Renal cortical epithelial cell (primary cell): Measurements from ENCODE around the gene MRPL42. TPM values are rescaled to one million over a fixed set of nuclear protein-coding genes. Genes with fewer than 3 reads are reported as not detected.
"Not testable (repeated sequence)": the region's sequence is repeated elsewhere in the genome, so short reads cannot be mapped to it uniquely, and the experiment has no call there.

ENCODE experiments used
- DNase-seq: peaks from one replicate; pipeline ENCODE4 v3.0.0-alpha.2; 2011; ENCODE audit warnings: low read depth
- total RNA-seq: library from RNA; depleted of rRNA; stranded (reverse); fragments of >200 nt; gene quantifications from 2 replicates; pipeline ENCODE4 v1.2.3, GENCODE V29; 2014

Gene MRPL42
- total RNA-seq, 1 donor from 2014 or later: 139 TPM

- DNase-seq: not testable (repeated sequence)
Observed at GRCh38 chr12:93498813-93499212, 31.5 kb downstream of the MRPL42 start.

GRCh38 chr12:93500201-93500600 is 32.9 kb downstream of the MRPL42 start:
- no peak for DNase-seq

DNA sequence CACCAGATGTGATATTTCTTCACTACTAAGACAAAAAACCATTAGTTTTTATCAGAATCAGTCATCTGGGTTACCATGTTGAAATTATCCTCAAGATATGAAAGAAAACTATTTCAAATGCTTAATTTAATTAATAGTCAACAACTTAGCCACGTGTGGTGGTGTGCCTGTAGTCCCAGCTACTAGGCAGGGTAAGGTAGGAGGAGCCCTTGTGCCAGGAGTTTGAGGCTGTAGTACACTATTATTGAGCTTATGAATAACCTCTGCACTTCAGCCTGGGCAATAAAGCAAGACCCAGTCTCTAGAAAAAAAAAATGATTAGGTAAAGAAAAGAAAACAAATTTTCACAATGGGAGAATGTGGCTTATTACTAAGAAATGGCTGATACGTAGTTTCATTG is 33.4 kb downstream of the MRPL42 start:
- DNase-seq: no peak

GRCh38 chr12:93502802-93503623 is 35.7 kb downstream of the MRPL42 start:
- peak; percentile 34 for DNase-seq

DNA sequence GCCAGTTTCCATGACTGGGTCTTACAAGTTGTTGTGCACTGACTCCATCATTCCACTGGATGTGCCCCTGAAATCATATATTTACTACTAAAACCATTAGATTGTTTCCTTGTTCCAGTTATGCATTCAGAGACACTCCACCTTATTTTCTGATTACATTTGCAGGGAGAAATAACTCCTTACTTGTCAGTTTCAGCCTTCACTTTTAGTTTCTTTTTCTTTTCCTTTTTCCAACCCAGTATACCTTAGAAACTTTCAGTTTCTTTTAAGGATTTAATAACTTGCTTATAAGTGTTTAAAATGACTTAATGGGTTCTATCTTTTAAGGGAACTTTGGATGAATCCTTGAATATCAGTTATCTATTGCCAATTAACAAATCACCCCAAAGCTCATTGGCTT is 39.9 kb downstream of the MRPL42 start:
- no peak for DNase-seq

GRCh38 chr12:93509506-93509905 is 42.2 kb downstream of the MRPL42 start:
- no peak for DNase-seq

GRCh38 chr12:93514853-93515252 is 47.5 kb downstream of the MRPL42 start:
- peak; percentile 13 for DNase-seq

GRCh38 chr12:93518725-93519124 is 51.4 kb downstream of the MRPL42 start:
- peak; percentile 74 for DNase-seq

- no peak for DNase-seq
Observed at GRCh38 chr12:93519859-93520258, 52.5 kb downstream of the MRPL42 start.

GRCh38 chr12:93520454-93520853 is 53.1 kb downstream of the MRPL42 start:
- DNase-seq: no peak

DNA sequence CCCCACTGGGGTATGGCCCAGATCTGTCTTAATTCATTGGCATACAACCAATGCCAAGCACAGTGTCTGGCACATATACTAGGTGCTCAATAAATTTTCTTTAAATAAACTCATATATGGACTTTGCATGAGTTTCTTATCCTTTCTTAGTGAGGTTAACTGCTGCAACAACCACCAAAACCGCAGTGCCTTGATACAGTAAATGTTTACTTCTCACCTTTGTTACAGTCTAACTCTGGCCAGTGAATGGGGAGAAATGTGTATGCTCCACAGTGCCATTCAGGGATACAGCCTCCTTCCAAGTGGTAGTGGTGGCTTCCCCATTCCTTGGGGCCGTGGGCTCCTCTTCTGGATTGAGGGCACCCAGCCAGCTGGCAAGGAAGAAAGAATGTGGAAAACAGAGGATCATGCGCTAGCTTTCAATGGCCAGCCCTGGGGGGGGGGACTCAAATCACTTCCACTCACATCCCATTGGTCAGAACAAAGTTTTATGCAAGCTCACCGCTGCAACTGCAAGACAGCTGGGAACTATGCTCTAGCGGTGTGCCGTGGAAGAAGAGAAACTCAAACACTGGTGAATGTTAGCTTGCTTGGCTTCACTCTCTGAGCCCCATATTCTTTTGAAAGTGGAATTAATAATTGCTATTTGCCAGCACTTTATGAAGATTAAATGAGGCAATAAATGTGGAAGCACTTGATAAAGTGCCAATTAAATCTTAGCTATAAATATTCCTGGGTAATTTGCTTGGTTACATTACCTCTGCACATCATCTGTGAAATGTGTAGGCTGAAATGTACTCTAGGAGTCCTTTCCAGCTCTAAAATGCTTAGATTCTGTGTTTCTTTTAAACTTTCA is 54.1 kb downstream of the MRPL42 start:
- DNase-seq: peak; percentile 34

- no peak for DNase-seq
Observed at GRCh38 chr12:93524386-93525133, 57.2 kb downstream of the MRPL42 start.

GRCh38 chr12:93526786-93527428 is 59.6 kb downstream of the MRPL42 start:
- DNase-seq: peak; percentile 96

- DNase-seq: no peak
Observed at GRCh38 chr12:93530358-93530757, 63.0 kb downstream of the MRPL42 start.

- DNase-seq: no peak
Observed at GRCh38 chr12:93533310-93533709, 66.0 kb downstream of the MRPL42 start.

DNA sequence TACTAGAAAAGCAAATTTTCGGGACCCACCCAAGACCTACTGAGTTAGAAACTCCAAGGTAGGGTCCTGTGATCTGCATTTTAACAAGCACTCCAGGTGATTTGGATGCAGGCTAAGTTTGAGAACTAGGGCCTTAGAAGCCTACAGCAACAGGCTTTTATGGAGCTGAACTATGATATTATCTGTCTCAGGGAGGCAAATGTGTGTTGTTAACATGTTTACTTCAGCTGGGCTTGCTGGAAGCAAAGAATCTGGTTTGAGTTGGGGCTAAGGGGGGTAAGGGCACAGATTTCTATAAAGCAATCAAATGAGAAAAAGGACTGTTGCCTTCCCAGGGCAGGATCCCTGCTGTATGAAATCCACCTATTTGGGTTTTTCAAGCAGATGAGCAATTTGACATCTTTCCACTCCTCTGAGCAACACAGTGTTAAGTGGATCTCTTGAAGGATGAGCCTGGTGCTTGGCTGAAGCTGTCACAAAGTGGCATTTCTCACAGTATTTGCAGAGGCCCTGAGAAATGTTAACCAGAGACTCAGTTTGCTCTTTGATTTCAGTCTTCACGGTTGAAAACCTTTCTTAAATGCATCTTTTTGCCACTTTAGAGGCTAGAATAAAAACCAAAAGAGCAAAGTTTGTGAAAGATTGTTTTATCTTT is 68.9 kb downstream of the MRPL42 start:
- DNase-seq: no peak

DNA sequence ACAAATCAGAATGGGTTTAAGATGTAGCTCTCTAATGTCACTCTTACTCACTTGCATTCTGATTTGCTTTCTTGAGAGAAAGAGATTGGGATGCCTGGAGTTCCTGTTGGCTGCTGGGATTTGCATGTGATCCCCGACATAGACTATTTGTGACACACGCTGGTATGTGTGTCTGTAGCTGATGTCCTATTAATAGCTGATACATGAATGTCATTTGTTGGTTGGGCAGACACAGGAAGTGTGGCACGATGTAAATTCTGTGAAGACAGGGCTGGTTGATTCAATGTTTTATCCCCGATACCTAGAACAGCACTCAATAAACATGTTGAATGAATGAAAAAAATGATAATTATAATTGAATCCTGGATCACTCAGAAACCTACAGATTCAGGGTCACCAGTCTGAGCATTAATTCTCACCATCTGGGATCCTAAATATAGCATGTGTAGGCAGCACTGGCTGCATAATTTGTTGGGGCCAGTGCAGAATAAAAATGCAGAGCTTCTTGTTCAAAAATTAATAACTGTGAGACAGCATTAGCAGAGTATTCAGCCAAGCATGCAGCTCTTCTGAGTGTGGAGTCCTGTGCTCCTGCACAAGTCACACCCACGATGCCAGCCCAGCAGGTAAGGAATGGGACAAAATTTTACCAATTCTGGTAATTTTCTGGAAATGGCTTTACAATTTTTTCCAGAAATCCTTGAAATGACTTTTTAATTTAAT is 69.6 kb downstream of the MRPL42 start:
- DNase-seq: peak; percentile 11

GRCh38 chr12:93537769-93538168 is 70.5 kb downstream of the MRPL42 start:
- DNase-seq: no peak

GRCh38 chr12:93539821-93540220 is 72.5 kb downstream of the MRPL42 start:
- DNase-seq: no peak

GRCh38 chr12:93540466-93540865 is 73.2 kb downstream of the MRPL42 start:
- no peak for DNase-seq
